ENCODE results near the gene ZFPM1.

- TF ChIP-seq CTCF (IDR thresholded peaks at IDR 0.05) (no peak), ZFX (IDR thresholded peaks at IDR 0.05; ENCODE audit: borderline replicate concordance) (no peak)
Observed at GRCh38 chr16:88503374-88503770, 50.3 kb downstream of the ZFPM1 start.

Data from 22Rv1 (cell line).